ENCODE data around the gene TUBB2A. TPM values are rescaled to one million over a fixed set of nuclear protein-coding genes. Genes with fewer than 3 reads are reported as not detected.
"Not testable (repeated sequence)": the region's sequence is repeated elsewhere in the genome, so short reads cannot be mapped to it uniquely, and the experiment has no call there.

Gene TUBB2A
- total RNA-seq, 1 donor from 2014 or later = 139 TPM

DNA sequence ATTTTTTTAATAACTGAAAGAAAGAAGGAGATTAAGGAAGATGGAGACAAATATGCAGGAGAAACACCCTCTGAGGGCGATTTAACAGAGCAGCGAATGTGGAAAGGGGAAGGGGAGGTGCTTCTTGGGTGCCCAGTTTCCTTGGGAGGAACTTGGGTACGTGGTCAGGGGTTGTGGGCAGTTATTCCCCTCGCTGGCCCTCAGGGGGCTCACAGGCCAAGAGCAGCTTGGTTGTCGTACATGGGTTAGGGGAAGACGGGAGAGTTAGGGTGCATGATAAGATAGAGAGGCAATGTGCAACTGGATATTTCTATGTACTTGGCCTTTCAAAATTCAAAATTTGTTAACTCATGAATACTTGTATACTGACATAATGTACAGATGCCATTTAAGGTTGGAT, 7.0 kb upstream of the TUBB2A start:
- no peaks in the 10 kb centered on the region for H3K27me3 ChIP-seq (ENCODE audit: control insufficient read depth, insufficient read depth, low read length)
- H3K36me3 ChIP-seq (ENCODE audit: control insufficient read depth, insufficient read depth, low read length) = no peaks in the 10 kb centered on the region
- H3K4me3 ChIP-seq (ENCODE audit: low read depth, low read length) = no peak overlapping the region
- DNase-seq (ENCODE audit: low read depth) = no peak
- TF ChIP-seq, protein P1, sequence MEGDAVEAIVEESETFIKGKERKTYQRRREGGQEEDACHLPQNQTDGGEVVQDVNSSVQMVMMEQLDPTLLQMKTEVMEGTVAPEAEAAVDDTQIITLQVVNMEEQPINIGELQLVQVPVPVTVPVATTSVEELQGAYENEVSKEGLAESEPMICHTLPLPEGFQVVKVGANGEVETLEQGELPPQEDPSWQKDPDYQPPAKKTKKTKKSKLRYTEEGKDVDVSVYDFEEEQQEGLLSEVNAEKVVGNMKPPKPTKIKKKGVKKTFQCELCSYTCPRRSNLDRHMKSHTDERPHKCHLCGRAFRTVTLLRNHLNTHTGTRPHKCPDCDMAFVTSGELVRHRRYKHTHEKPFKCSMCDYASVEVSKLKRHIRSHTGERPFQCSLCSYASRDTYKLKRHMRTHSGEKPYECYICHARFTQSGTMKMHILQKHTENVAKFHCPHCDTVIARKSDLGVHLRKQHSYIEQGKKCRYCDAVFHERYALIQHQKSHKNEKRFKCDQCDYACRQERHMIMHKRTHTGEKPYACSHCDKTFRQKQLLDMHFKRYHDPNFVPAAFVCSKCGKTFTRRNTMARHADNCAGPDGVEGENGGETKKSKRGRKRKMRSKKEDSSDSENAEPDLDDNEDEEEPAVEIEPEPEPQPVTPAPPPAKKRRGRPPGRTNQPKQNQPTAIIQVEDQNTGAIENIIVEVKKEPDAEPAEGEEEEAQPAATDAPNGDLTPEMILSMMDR (IDR thresholded peaks at IDR 0.05; ENCODE audit: insufficient read depth, low read length, poor library complexity, severe bottlenecking) = no peak

DNA sequence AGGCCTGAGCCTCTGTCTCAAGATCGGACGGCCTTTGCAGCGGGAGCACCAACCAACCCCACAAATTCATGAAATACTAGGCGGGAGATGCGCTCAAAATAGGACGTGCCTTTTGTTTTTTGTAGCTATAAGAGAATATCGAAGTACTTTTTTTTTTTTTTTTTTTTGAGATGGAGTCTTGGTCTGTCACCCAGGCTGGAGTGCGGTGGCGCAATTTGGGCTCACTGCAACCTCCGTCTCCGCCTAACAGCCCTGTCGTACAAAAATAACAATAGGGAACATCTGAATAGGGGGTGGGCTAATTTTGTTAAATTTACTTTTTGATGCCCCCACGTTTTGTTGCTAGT, 5.9 kb upstream of the TUBB2A start:
- Histone ChIP-seq H3K27me3 (ENCODE audit: control insufficient read depth, insufficient read depth, low read length) (no peaks in the 10 kb centered on the region), H3K36me3 (ENCODE audit: control insufficient read depth, insufficient read depth, low read length) (no peaks in the 10 kb centered on the region), H3K4me3 (ENCODE audit: low read depth, low read length) (peak overlapping the region; percentile 57)
- no peak for DNase-seq (ENCODE audit: low read depth)
- TF ChIP-seq, protein P1 (IDR thresholded peaks at IDR 0.05; ENCODE audit: insufficient read depth, low read length, poor library complexity, severe bottlenecking) = no peak

DNA sequence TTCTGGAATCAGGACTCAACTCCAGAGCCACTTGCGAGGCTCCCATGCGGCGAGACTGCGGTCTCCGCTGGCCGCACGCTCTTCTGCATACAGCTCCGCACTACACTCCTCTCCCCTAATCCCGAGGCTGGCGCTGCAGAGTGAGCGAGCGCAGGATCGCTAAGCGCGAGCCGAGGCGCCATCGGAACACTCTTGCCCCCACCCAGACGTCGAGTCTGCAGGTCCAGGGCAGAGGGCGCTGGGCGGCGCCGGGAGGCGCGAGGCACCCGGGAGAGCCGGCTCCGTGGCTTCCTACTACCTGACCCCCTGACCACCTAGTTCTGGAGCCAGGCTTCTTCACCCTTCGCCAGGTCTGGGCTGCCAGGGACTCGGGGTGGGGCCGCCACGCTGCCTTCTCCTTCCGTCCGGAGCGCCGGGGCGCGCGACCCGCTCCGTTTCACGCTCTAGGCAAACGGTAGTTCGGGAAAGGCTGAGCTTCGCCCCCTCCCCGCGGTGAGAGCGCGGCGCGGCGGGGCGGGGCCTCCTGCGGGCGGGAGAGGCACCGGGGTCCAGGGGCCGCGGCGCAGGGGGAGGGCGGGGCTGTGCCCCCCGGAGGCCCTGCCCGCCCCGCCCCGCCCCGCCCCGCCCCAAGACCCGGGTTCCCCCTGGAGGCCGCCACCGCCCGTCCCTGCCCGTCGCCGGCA, 5.4 kb upstream of the TUBB2A start:
- H3K4me3 ChIP-seq (ENCODE audit: low read depth, low read length) = peak overlapping the region; percentile 57
- H3K36me3 ChIP-seq (ENCODE audit: control insufficient read depth, insufficient read depth, low read length) = no peaks in the 10 kb centered on the region
- DNase-seq (ENCODE audit: low read depth) = no peak
- TF ChIP-seq, protein P1 (IDR thresholded peaks at IDR 0.05; ENCODE audit: insufficient read depth, low read length, poor library complexity, severe bottlenecking) = peak; percentile 12
- no peaks in the 10 kb centered on the region for H3K27me3 ChIP-seq (ENCODE audit: control insufficient read depth, insufficient read depth, low read length)

DNA sequence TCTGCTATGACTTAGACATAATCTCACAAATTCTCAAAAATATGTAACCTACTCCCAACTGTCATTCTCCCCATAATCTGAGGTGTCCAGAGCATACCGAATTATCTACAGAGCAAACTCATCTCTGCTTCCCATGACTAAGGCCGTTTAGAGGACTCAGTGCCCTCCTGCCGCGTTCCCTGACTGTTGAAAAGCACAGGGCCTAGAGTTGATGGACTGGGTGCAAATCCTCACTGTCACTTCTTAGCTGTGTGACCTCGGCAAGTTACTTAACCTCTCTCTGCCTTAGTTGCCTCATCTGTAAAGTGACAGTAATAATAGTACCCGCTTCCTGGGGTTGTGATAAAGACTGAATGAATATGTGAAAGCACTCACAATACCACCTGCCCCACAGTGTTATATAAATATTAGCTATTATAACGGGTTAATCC, 4.7 kb upstream of the TUBB2A start:
- Histone ChIP-seq H3K27me3 (ENCODE audit: control insufficient read depth, insufficient read depth, low read length) (no peaks in the 10 kb centered on the region), H3K4me3 (ENCODE audit: low read depth, low read length) (peak overlapping the region; percentile 57), H3K36me3 (ENCODE audit: control insufficient read depth, insufficient read depth, low read length) (no peaks in the 10 kb centered on the region)
- TF ChIP-seq, protein P1 (IDR thresholded peaks at IDR 0.05; ENCODE audit: insufficient read depth, low read length, poor library complexity, severe bottlenecking) = no peak
- no peak for DNase-seq (ENCODE audit: low read depth)

DNA sequence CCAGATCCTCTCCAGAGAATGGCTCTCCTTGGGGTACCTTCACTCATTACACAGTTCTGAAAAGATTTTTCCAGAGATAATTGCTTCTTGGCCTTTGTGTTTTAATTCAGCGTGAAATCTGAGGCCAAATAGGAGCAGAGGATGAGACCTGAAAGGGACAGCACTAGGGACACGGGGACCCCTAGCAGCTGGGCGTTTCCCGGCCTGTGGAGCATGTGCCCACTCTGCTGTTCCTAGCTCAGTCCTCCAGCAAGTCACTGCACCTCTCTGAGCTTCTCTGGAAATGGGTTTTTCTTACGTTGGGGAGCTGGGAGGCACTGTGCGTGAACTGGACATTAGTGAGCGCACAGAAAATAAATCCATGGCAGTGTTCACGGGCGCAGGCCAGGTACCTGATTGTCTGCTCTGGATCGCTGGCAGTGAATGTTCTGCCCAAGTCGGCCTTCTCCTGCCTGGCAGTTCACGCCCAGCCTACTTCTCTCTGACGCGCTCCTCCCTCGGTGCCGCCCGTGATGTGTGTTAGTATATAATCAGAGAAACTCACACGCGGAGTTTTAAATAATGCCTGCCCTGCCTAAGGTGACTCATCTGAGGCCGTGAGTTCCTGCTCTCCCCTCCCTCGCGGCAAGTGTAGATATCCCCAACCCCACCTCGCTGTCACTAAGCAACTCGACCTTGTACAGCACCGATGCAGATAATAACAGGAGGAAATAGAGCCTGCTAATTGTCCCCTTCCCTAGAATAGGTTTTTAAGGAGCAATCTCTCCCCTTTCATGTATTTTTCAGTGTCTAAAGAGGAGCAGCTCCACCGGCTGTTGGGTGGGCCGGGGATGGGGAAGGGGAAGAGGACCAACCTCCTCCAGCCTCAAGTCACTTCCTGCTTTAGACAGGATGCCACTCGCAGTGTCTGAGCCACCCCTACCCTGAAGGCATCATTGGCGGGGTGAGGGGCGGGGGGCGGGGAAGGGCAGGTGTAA, 2.7 kb upstream of the TUBB2A start:
- Histone ChIP-seq H3K27me3 (ENCODE audit: control insufficient read depth, insufficient read depth, low read length) (no peaks in the 10 kb centered on the region), H3K36me3 (ENCODE audit: control insufficient read depth, insufficient read depth, low read length) (peaks cover 2% of the 10 kb centered on the region), H3K4me3 (ENCODE audit: low read depth, low read length) (no peak overlapping the region)
- TF ChIP-seq, protein P1 (IDR thresholded peaks at IDR 0.05; ENCODE audit: insufficient read depth, low read length, poor library complexity, severe bottlenecking) = no peak
- DNase-seq (ENCODE audit: low read depth) = no peak

DNA sequence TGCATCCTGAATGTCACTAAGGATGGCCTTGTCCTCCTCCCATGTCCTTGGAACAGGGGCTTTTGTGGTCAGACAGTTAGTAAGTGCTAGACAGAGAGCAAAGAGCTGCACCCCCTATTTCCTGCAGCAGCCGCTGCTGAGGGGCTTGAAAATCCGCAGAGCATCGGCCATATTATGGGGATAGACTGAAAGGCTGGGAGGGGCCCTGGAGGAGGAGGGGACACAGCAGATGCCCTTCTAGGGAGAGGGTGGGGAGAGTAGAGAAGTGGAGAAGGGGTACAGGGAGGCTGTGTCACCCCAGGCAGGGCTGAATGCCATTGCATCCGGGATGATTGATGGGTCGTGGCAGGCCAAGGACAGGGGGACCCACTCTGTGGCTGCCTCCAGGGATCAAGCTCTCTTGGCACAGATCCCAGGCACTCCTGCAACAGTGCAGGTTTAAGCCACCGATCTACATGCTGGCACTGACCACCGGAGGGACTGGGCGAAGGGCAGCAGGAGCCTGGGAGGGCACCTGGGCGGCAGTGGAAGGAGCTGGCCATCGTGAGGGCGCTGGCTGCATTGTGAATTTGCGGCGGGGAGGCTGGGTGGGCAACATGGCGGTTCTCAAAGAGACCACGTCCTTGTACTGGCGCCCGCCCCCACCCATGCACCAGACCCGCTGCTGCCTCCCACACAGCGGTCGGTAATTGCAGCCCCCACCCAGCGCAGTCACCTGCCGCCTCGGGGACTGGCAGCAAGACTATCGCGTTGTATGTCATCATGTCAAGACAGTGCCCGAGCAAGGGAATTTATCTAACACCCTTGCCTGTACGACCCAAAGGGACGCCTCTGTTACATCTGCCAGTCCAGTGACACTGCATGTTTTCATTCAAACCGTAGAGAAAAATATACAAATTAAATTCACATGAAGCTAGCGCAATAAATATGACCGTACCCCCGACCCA, 887 bp downstream of the TUBB2A start:
- not testable (repeated sequence) for H3K36me3 ChIP-seq (ENCODE audit: control insufficient read depth, insufficient read depth, low read length); H3K27me3 ChIP-seq (ENCODE audit: control insufficient read depth, insufficient read depth, low read length); DNase-seq (ENCODE audit: low read depth)
- peak overlapping the region; percentile 57 for H3K4me3 ChIP-seq (ENCODE audit: low read depth, low read length)

DNA sequence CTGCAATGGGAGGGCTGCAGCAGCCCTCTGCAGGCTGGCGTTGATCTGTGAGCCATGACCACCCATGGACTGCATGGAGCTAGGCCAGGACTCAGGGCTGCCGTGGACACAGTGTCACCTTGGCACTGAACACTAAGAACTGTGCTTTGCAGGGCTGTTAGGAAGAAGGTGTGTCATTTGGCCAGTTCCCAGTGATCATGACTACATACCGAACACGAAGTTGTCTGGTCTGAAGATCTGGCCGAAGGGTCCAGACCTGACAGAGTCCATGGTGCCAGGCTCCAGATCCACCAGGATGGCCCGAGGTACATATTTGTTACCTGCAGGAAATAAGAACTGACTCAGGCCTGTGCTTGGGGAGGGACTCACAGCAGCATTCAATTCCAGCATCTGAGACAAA, 1.9 kb downstream of the TUBB2A start:
- H3K4me3 ChIP-seq (ENCODE audit: low read depth, low read length); H3K27me3 ChIP-seq (ENCODE audit: control insufficient read depth, insufficient read depth, low read length); H3K36me3 ChIP-seq (ENCODE audit: control insufficient read depth, insufficient read depth, low read length); DNase-seq (ENCODE audit: low read depth): not testable (repeated sequence)
